DOHH2 (cell line): ENCODE data around the gene CITED4.

ENCODE experiments used
- CTCF ChIP-seq: fragments of 200-600 bp; sonication (generic); IDR thresholded peaks from one replicate; pipeline ENCODE4 v1.5.1; 2014; ENCODE audit warnings: antibody characterized with exemption, mild to moderate bottlenecking, low read depth, low read length; ENCODE audit not compliant: poor library complexity, severe bottlenecking
- EZH2phosphoT487 ChIP-seq: fragments of 200-600 bp; sonication (generic); IDR thresholded peaks from 2 replicates; pipeline ENCODE4 v1.6.1; 2017; ENCODE audit warnings: borderline replicate concordance, mild to moderate bottlenecking, antibody characterized with exemption, low read length, moderate library complexity, mixed read lengths

- TF ChIP-seq CTCF (no peak), EZH2phosphoT487 (no peak)
Measured at GRCh38 chr1:40855513-40855912, 6.7 kb downstream of the CITED4 start.
